ENCODE data around the gene C1QL1.

- TF ChIP-seq CTCF (conservative IDR thresholded peaks at IDR 0.05), result no peak
- no peak for TF ChIP-seq ZFX (IDR thresholded peaks at IDR 0.05)
These were observed 7.4 kb downstream of the C1QL1 start for GRCh38 chr17:44960691-44961090.

All from C4-2B (cell line).